Endothelial cell of umbilical vein (primary cell): Measurements from ENCODE around the gene EIF2AK2. TPM values are rescaled to one million over a fixed set of nuclear protein-coding genes. Genes with fewer than 3 reads are reported as not detected.

Experiments
- BruUV-seq: library from RNA; stranded (reverse); fragments of 400-500 nt; replicated peaks from 2 replicates; lab custom pipeline; 2021; lab: Mats Ljungman, UMichigan
- CTCF ChIA-PET: fragments of 300-600, 350-600 bp; sonication (Branson Sonifier 250); formaldehyde crosslinking; loops from one replicate; lab custom pipeline; 2021; ENCODE audit warnings: antibody characterized with exemption, inconsistent platforms; lab: Charles Lee
- POLR2A ChIA-PET: fragments of 300-600, 350-600 bp; sonication (Branson Sonifier 250); formaldehyde crosslinking; loops from one replicate; lab custom pipeline; 2021; ENCODE audit warnings: antibody characterized with exemption, inconsistent platforms; lab: Charles Lee
- DNase-seq: peaks from one replicate; pipeline ENCODE4 v3.0.0-alpha.2; 2011; ENCODE audit warnings: low read depth, low spot score
- FAIRE-seq: peaks from 2 replicates; lab custom pipeline; 2011; peaks lifted over from hg19 to GRCh38; lab: Jason Lieb, UNC
- H2AFZ ChIP-seq: 2 replicates; pipeline ENCODE4 v1.6.0; 2012; ENCODE audit warnings: low read depth, low read length, control low read depth, inconsistent platforms
- H3K27ac ChIP-seq: 2 replicates; pipeline ENCODE4 v1.5.1; 2011; ENCODE audit warnings: low read depth, mild to moderate bottlenecking, control low read depth, low read length, moderate library complexity; ENCODE audit not compliant: insufficient read depth
- H3K27me3 ChIP-seq, 2 experiments: 2 replicates each; pipeline versions ENCODE4 v1.6.0 to v1.6.1; 2011; ENCODE audit warnings: low read length in 2 of 2, mixed read lengths in 1 of 2; ENCODE audit not compliant: control insufficient read depth in 2 of 2, insufficient read depth in 2 of 2
- H3K36me3 ChIP-seq, 2 experiments: 2 replicates in 1 of 2; 3 replicates in 1 of 2; pipeline ENCODE4 v1.5.1; 2011; ENCODE audit warnings: low read length in 2 of 2, mild to moderate bottlenecking in 1 of 2, moderate library complexity in 1 of 2; ENCODE audit not compliant: control insufficient read depth in 2 of 2, insufficient read depth in 2 of 2; ENCODE audit errors: extremely low read depth in 1 of 2
- H3K4me1 ChIP-seq: 3 replicates; pipeline ENCODE4 v1.5.1; 2011; ENCODE audit warnings: mild to moderate bottlenecking, low read length; ENCODE audit not compliant: control insufficient read depth, insufficient read depth; ENCODE audit errors: extremely low read depth
- H3K4me2 ChIP-seq: 2 replicates; pipeline ENCODE4 v1.6.1; 2011; ENCODE audit warnings: low read length, control low read depth, mixed read lengths; ENCODE audit not compliant: insufficient read depth
- H3K4me3 ChIP-seq, 3 experiments: fragments of 200-600 bp in 1 of 3; sonication (generic), shearing (Covaris generic) in 1 of 3; replicated peaks in 1 of 3; 2 replicates each; pipeline ENCODE4 v1.5.1; 2011 to 2016; ENCODE audit warnings: control low read depth in 3 of 3, low read length in 3 of 3, mild to moderate bottlenecking in 2 of 3, inconsistent platforms in 1 of 3, low read depth in 1 of 3, moderate library complexity in 1 of 3; ENCODE audit not compliant: insufficient read depth in 1 of 3
- H3K79me2 ChIP-seq: 2 replicates; pipeline ENCODE4 v1.6.0; 2012; ENCODE audit warnings: low read length, inconsistent platforms; ENCODE audit not compliant: control insufficient read depth, insufficient read depth
- H3K9ac ChIP-seq: replicated peaks from 2 replicates; pipeline ENCODE3; 2011; ENCODE audit warnings: low read length, control low read depth; ENCODE audit not compliant: insufficient read depth; ENCODE audit errors: extremely low read depth
- H3K9me1 ChIP-seq: replicated peaks from 3 replicates; pipeline ENCODE4 v1.6.0; 2011; ENCODE audit warnings: mild to moderate bottlenecking, low read length; ENCODE audit not compliant: control insufficient read depth, insufficient read depth; ENCODE audit errors: extremely low read depth
- H3K9me3 ChIP-seq: replicated peaks from 2 replicates; pipeline ENCODE4 v1.5.1; 2012; ENCODE audit warnings: low read length, inconsistent platforms; ENCODE audit not compliant: control insufficient read depth, insufficient read depth
- H4K20me1 ChIP-seq: replicated peaks from 2 replicates; pipeline ENCODE3; 2011; ENCODE audit warnings: mild to moderate bottlenecking, low read length; ENCODE audit not compliant: control insufficient read depth, insufficient read depth; ENCODE audit errors: extremely low read depth
- CTCF ChIP-seq, 2 donors: IDR thresholded peaks; 1 replicate in 1 of 2; 2 replicates in 1 of 2; pipeline ENCODE4 v1.5.1; 2011; ENCODE audit warnings: low read length in 2 of 2, mild to moderate bottlenecking in 2 of 2, moderate library complexity in 2 of 2, control low read depth in 1 of 2, inconsistent platforms in 1 of 2, low read depth in 1 of 2; ENCODE audit not compliant: insufficient read depth in 1 of 2; ENCODE audit errors: extremely low read depth in 1 of 2
- EZH2 ChIP-seq: IDR thresholded peaks from 2 replicates; pipeline ENCODE4 v1.6.1; 2012; ENCODE audit warnings: borderline replicate concordance, low read depth, mild to moderate bottlenecking, moderate library complexity, low read length, inconsistent platforms; ENCODE audit not compliant: severe bottlenecking
- FOS ChIP-seq: IDR thresholded peaks from 2 replicates; pipeline ENCODE4 v1.6.1; 2011; ENCODE audit warnings: mild to moderate bottlenecking, low read length, moderate library complexity, borderline replicate concordance; ENCODE audit not compliant: insufficient read depth
- GATA2 ChIP-seq: IDR thresholded peaks from 2 replicates; pipeline ENCODE4 v1.7.0; 2011; ENCODE audit warnings: low read depth, mild to moderate bottlenecking, moderate library complexity, mixed read lengths, low read length; ENCODE audit not compliant: insufficient read length, insufficient read depth
- JUN ChIP-seq: IDR thresholded peaks from 2 replicates; pipeline ENCODE4 v1.6.1; 2011; ENCODE audit warnings: borderline replicate concordance, low read depth; ENCODE audit not compliant: insufficient read length, insufficient read depth
- MAX ChIP-seq: IDR thresholded peaks from 2 replicates; pipeline ENCODE4 v1.6.1; 2011; ENCODE audit not compliant: insufficient read depth, insufficient read length
- MYC ChIP-seq: IDR thresholded peaks from one replicate; pipeline ENCODE4 v1.6.1; 2011; ENCODE audit warnings: mild to moderate bottlenecking, low read depth, low read length
- POLR2A ChIP-seq: IDR thresholded peaks from 2 replicates; pipeline ENCODE4 v1.6.1; 2012; ENCODE audit warnings: low read depth, mild to moderate bottlenecking, control low read depth, low read length
- POLR2AphosphoS5 ChIP-seq: IDR thresholded peaks from 2 replicates; pipeline ENCODE4 v1.6.1; 2012; ENCODE audit warnings: low read depth, mild to moderate bottlenecking, control low read depth, low read length, moderate library complexity; ENCODE audit not compliant: insufficient read depth
- dilution Hi-C: fragments of 300-500 bp; cut with MboI; formaldehyde crosslinking; loops from one replicate; pipeline ENCODE4 v1.15.0; 2019; ENCODE audit warnings: low sequenced_read_pairs; ENCODE audit not compliant: extremely low pct_ligation_motif_present
- intact Hi-C: fragments of 100-400 bp; cut with micrococcal nuclease; formaldehyde crosslinking; loops from one replicate; pipeline ENCODE4 v1.10.0; 2022
- polyA plus RNA-seq, 4 experiments: library from polyadenylated mRNA; depleted of rRNA in 3 of 4; stranded (reverse) in 3 of 4; unstranded in 1 of 4; fragments of >200 nt; gene quantifications; 2 replicates each; pipeline versions ENCODE4 v1.2.1 to v1.2.3, GENCODE V29; 2011 to 2012; ENCODE audit warnings: missing spikeins in 1 of 4
- total RNA-seq: library from RNA; stranded (reverse); gene quantifications from 2 replicates; pipeline ENCODE4 v1.2.3, GENCODE V29; 2021

The EIF2AK2 gene
- total and polyA plus RNA-seq, 2 donors (not counting 3 experiments of a cell fraction or from before 2014, with no cell fraction given) = 8.0 to 41.1 TPM

GRCh38 chr2:37154785-37155184 lies 2.0 kb downstream of the EIF2AK2 start:
- FAIRE-seq (no peak), DNase-seq (no peak)
- intact Hi-C loops = no loop called here
- Histone ChIP-seq H3K36me3 (no peaks in the 10 kb centered on the region), H3K4me3 (no peak overlapping the region), H4K20me1 (no peaks in the 10 kb centered on the region), H3K27ac (no peak overlapping the region), H3K4me1 (peaks cover 40% of the 10 kb centered on the region), H3K9me1 (no peaks in the 10 kb centered on the region), H3K27me3 (no peaks in the 10 kb centered on the region), H2AFZ (no peak overlapping the region), H3K4me2 (no peak overlapping the region), H3K9ac (no peak overlapping the region), H3K79me2 (peaks cover 49% of the 10 kb centered on the region), H3K9me3 (no peaks in the 10 kb centered on the region)
- dilution Hi-C loops = no loop called here
- ChIA-PET CTCF (no interaction called here), POLR2A (no interaction called here)
- TF ChIP-seq GATA2 (no peak), FOS (no peak), CTCF (IDR thresholded peaks at IDR 0.05; ENCODE audit: extremely low read depth in 1 of 2, insufficient read depth in 1 of 2, low read depth in 1 of 2, low read length in 2 of 2) (no peak), EZH2 (no peak), POLR2A (no peak), POLR2AphosphoS5 (no peak), MYC (no peak), MAX (no peak), JUN (no peak)
- no TSS peak for BruUV-seq
